NT2/D1 (cell line): ENCODE results near the gene RNF144B.

Experiments used
- YY1 ChIP-seq: IDR thresholded peaks from 2 replicates; pipeline ENCODE4 v1.6.1; 2011; ENCODE audit not compliant: insufficient read length, insufficient read depth
- ZNF274 ChIP-seq: IDR thresholded peaks from 2 replicates; pipeline ENCODE4 v1.6.1; 2011; ENCODE audit warnings: mild to moderate bottlenecking, low read depth, low read length

- no peak for TF ChIP-seq ZNF274
- no peak for TF ChIP-seq YY1
These were observed 94.7 kb downstream of the RNF144B start for GRCh38 chr6:18481870-18482269.
